ENCODE measurements around the gene TMEM272. TPM values are rescaled to one million over a fixed set of nuclear protein-coding genes. Genes with fewer than 3 reads are reported as not detected.
"Not testable (repeated sequence)": the region's sequence is repeated elsewhere in the genome, so short reads cannot be mapped to it uniquely, and the experiment has no call there.

Gene TMEM272
- total RNA-seq, 2 experiments from 2014 or later: 0.10 to 0.31 TPM

GRCh38 chr13:51831519-51831918 lies 13.5 kb downstream of the TMEM272 start:
- intact Hi-C loops (cut with micrococcal nuclease): no loop called here
- Mint-ChIP-seq H3K36me3 (no peaks in the 10 kb centered on the region), H3K27ac (no peak overlapping the region), H3K4me1 (ENCODE audit: low read depth) (peaks cover 34% of the 10 kb centered on the region), H3K4me3 (no peak overlapping the region), H3K27me3 (no peaks in the 10 kb centered on the region), H3K9me3 (no peaks in the 10 kb centered on the region)
- CTCF ChIA-PET: interaction anchor here (1.2 to 9.4 kb wide), 8 partner anchors 10 to 34 kb away, joined by 3 to 158 read pairs (median 6); partner anchors contain the start of gene TMEM272
- POLR2A ChIA-PET: no interaction called here
- DNase-seq: no peak

GRCh38 chr13:51829568-51829899 lies 15.4 kb downstream of the TMEM272 start:
- ChIA-PET CTCF (interaction anchor here (0.7 to 8.7 kb wide), 2 partner anchors 13 to 15 kb away, joined by 3 to 119 read pairs; no protein-coding TSS in a partner anchor), POLR2A (no interaction called here)
- Mint-ChIP-seq H3K4me3 (no peak overlapping the region), H3K4me1 (ENCODE audit: low read depth) (peaks cover 49% of the 10 kb centered on the region), H3K36me3 (no peaks in the 10 kb centered on the region), H3K9me3 (no peaks in the 10 kb centered on the region), H3K27ac (no peak overlapping the region), H3K27me3 (no peaks in the 10 kb centered on the region)
- DNase-seq: no peak
- intact Hi-C loops (cut with micrococcal nuclease): loop anchor here (10.0 kb wide), 2 partner anchors 365 to 1705 kb away; no protein-coding TSS in a partner anchor

- Mint-ChIP-seq H3K9me3 (no peaks in the 10 kb centered on the region), H3K36me3 (no peaks in the 10 kb centered on the region), H3K4me3 (no peak overlapping the region), H3K27me3 (no peaks in the 10 kb centered on the region), H3K27ac (no peak overlapping the region), H3K4me1 (ENCODE audit: low read depth) (peaks cover 54% of the 10 kb centered on the region)
- CTCF ChIA-PET: interaction anchor here (0.7 to 8.7 kb wide), 3 partner anchors 13 to 16 kb away, joined by 3 to 119 read pairs (median 9); partner anchors contain the start of gene TMEM272
- intact Hi-C loops (cut with micrococcal nuclease): loop anchor here (10.0 kb wide), 2 partner anchors 366 to 1704 kb away; no protein-coding TSS in a partner anchor
- DNase-seq: no peak
- POLR2A ChIA-PET: no interaction called here
Observed at GRCh38 chr13:51828730-51829567, 16.0 kb downstream of the TMEM272 start.

- ChIA-PET POLR2A (no interaction called here), CTCF (interaction anchor here (2.4 to 8.7 kb wide), 4 partner anchors 13 to 29 kb away, joined by 9 to 119 read pairs (median 10); partner anchors contain the start of gene TMEM272)
- H3K36me3 Mint-ChIP-seq: no peaks in the 10 kb centered on the region
- H3K27ac Mint-ChIP-seq: no peak overlapping the region
- H3K9me3 Mint-ChIP-seq: no peaks in the 10 kb centered on the region
- intact Hi-C loops (cut with micrococcal nuclease): loop anchor here (1.0 to 10.0 kb wide), 3 partner anchors 8 to 1702 kb away; no protein-coding TSS in a partner anchor
- H3K27me3 Mint-ChIP-seq: no peaks in the 10 kb centered on the region
- no peak for DNase-seq
- H3K4me3 Mint-ChIP-seq: no peak overlapping the region
- H3K4me1 Mint-ChIP-seq (ENCODE audit: low read depth): peaks cover 66% of the 10 kb centered on the region
Observed at GRCh38 chr13:51827254-51827653, 17.7 kb downstream of the TMEM272 start.

- DNase-seq: no peak
- H3K9me3 Mint-ChIP-seq: no peaks in the 10 kb centered on the region
- H3K36me3 Mint-ChIP-seq: no peaks in the 10 kb centered on the region
- peak overlapping the region; percentile 84 for H3K27ac Mint-ChIP-seq
- intact Hi-C loops (cut with micrococcal nuclease): loop anchor here (1.0 to 10.0 kb wide), 3 partner anchors 7 to 1702 kb away; no protein-coding TSS in a partner anchor
- ChIA-PET CTCF (interaction anchor here (2.4 to 8.7 kb wide), 4 partner anchors 13 to 29 kb away, joined by 9 to 119 read pairs (median 10); partner anchors contain the start of gene TMEM272), POLR2A (interaction anchor here (2.2 kb wide), 1 partner anchor 12 kb away, joined by 13 read pairs; no protein-coding TSS in a partner anchor)
- H3K4me1 Mint-ChIP-seq (ENCODE audit: low read depth): peaks cover 68% of the 10 kb centered on the region
- peak overlapping the region; percentile 18 for H3K4me3 Mint-ChIP-seq
- no peaks in the 10 kb centered on the region for H3K27me3 Mint-ChIP-seq
Observed at GRCh38 chr13:51826606-51827005, 18.4 kb downstream of the TMEM272 start.

GRCh38 chr13:51825681-51826254 lies 19.2 kb downstream of the TMEM272 start:
- H3K4me3 Mint-ChIP-seq: peak overlapping the region; percentile 52
- intact Hi-C loops (cut with micrococcal nuclease): loop anchor here (1.0 to 10.0 kb wide), 4 partner anchors 10 to 1701 kb away; no protein-coding TSS in a partner anchor
- no peaks in the 10 kb centered on the region for H3K9me3 Mint-ChIP-seq
- H3K27me3 Mint-ChIP-seq: no peaks in the 10 kb centered on the region
- ChIA-PET POLR2A (interaction anchor here (0.7 to 2.2 kb wide), 6 partner anchors 9 to 713 kb away, joined by 3 to 13 read pairs (median 4); partner anchors contain the start of gene INTS6), CTCF (interaction anchor here (0.7 to 8.7 kb wide), 4 partner anchors 9 to 28 kb away, joined by 3 to 119 read pairs (median 10); no protein-coding TSS in a partner anchor)
- H3K4me1 Mint-ChIP-seq (ENCODE audit: low read depth): peaks cover 76% of the 10 kb centered on the region
- H3K27ac Mint-ChIP-seq: peak overlapping the region; percentile 84
- no peak for DNase-seq
- no peaks in the 10 kb centered on the region for H3K36me3 Mint-ChIP-seq

GRCh38 chr13:51825165-51825592 lies 19.8 kb downstream of the TMEM272 start:
- intact Hi-C loops (cut with micrococcal nuclease): loop anchor here (1.0 to 10.0 kb wide), 4 partner anchors 10 to 1700 kb away; no protein-coding TSS in a partner anchor
- Mint-ChIP-seq H3K9me3 (no peaks in the 10 kb centered on the region), H3K4me3 (peak overlapping the region; percentile 52), H3K4me1 (ENCODE audit: low read depth) (peaks cover 81% of the 10 kb centered on the region), H3K27ac (peak overlapping the region; percentile 84), H3K36me3 (no peaks in the 10 kb centered on the region), H3K27me3 (no peaks in the 10 kb centered on the region)
- no peak for DNase-seq
- ChIA-PET POLR2A (interaction anchor here (0.7 to 2.2 kb wide), 5 partner anchors 10 to 712 kb away, joined by 3 to 13 read pairs (median 3); partner anchors contain the start of gene INTS6), CTCF (interaction anchor here (0.7 to 8.7 kb wide), 4 partner anchors 10 to 27 kb away, joined by 3 to 119 read pairs (median 10); no protein-coding TSS in a partner anchor)

GRCh38 chr13:51824712-51825111 lies 20.3 kb downstream of the TMEM272 start:
- peak overlapping the region; percentile 84 for H3K27ac Mint-ChIP-seq
- POLR2A ChIA-PET: interaction anchor here (1.2 to 2.2 kb wide), 3 partner anchors 10 to 372 kb away, joined by 3 to 13 read pairs (median 7); partner anchors contain the start of gene INTS6
- CTCF ChIA-PET: interaction anchor here (2.4 to 8.7 kb wide), 3 partner anchors 11 to 27 kb away, joined by 9 to 119 read pairs (median 11); no protein-coding TSS in a partner anchor

GRCh38 chr13:51823863-51824262 lies 21.1 kb downstream of the TMEM272 start:
- intact Hi-C loops (cut with micrococcal nuclease): loop anchor here (2.0 to 10.0 kb wide), 6 partner anchors 85 to 1699 kb away; partner anchors contain the start of genes CKAP2 and INTS6
- peak overlapping the region; percentile 84 for H3K27ac Mint-ChIP-seq
- POLR2A ChIA-PET: no interaction called here
- CTCF ChIA-PET: interaction anchor here (8.7 kb wide), 1 partner anchor 10 kb away, joined by 119 read pairs; no protein-coding TSS in a partner anchor
- peaks cover 91% of the 10 kb centered on the region for H3K4me1 Mint-ChIP-seq (ENCODE audit: low read depth)
- no peak for DNase-seq
- no peaks in the 10 kb centered on the region for H3K9me3 Mint-ChIP-seq
- H3K36me3 Mint-ChIP-seq: no peaks in the 10 kb centered on the region
- no peaks in the 10 kb centered on the region for H3K27me3 Mint-ChIP-seq
- peak overlapping the region; percentile 52 for H3K4me3 Mint-ChIP-seq

More at GRCh38 chr13:51824712-51825111, 20.3 kb downstream of the TMEM272 start:
- not testable (repeated sequence) for H3K27me3 Mint-ChIP-seq, H3K9me3 Mint-ChIP-seq, H3K36me3 Mint-ChIP-seq
- peaks cover 83% of the 10 kb centered on the region for H3K4me1 Mint-ChIP-seq (ENCODE audit: low read depth)
- intact Hi-C loops (cut with micrococcal nuclease): loop anchor here (1.0 to 10.0 kb wide), 6 partner anchors 9 to 1700 kb away; partner anchors contain the start of gene INTS6
- peak overlapping the region; percentile 52 for H3K4me3 Mint-ChIP-seq
- DNase-seq: peak; percentile 30

- peak overlapping the region; percentile 84 for H3K27ac Mint-ChIP-seq
- intact Hi-C loops (cut with micrococcal nuclease): loop anchor here (2.0 to 10.0 kb wide), 6 partner anchors 85 to 1699 kb away; partner anchors contain the start of genes CKAP2 and INTS6
- ChIA-PET CTCF (interaction anchor here (8.7 kb wide), 1 partner anchor 9 kb away, joined by 119 read pairs; no protein-coding TSS in a partner anchor), POLR2A (interaction anchor here (1.1 kb wide), 1 partner anchor 370 kb away, joined by 4 read pairs; no protein-coding TSS in a partner anchor)
- H3K4me3 Mint-ChIP-seq: peak overlapping the region; percentile 52
- no peaks in the 10 kb centered on the region for H3K9me3 Mint-ChIP-seq
- DNase-seq: no peak
- no peaks in the 10 kb centered on the region for H3K36me3 Mint-ChIP-seq
- peaks cover 91% of the 10 kb centered on the region for H3K4me1 Mint-ChIP-seq (ENCODE audit: low read depth)
- no peaks in the 10 kb centered on the region for H3K27me3 Mint-ChIP-seq
Observed at GRCh38 chr13:51823359-51823758, 21.6 kb downstream of the TMEM272 start.

Data from activated CD4-positive, alpha-beta memory T cell treated with anti-CD3 and anti-CD28 coated beads for 36 hours (primary cell).